Liver (tissue), 9 donors: ENCODE data around the gene MARCHF10. TPM values are rescaled to one million over a fixed set of nuclear protein-coding genes. Genes with fewer than 3 reads are reported as not detected.

Source experiments
- DNase-seq: peaks from one replicate; pipeline ENCODE4 v3.0.0-alpha.2; 2017; ENCODE audit warnings: low spot score
- H3K27ac ChIP-seq, 2 donors: one replicate each; pipeline ENCODE4 v1.7.0; 2013; ENCODE audit warnings: inconsistent platforms in 2 of 2, low read length in 2 of 2, control low read depth in 1 of 2, low read depth in 1 of 2, mild to moderate bottlenecking in 1 of 2
- H3K27me3 ChIP-seq, 4 donors: one replicate each; pipeline versions ENCODE4 v1.6.1 to v1.7.0; 2013; ENCODE audit warnings: low read length in 3 of 4, inconsistent platforms in 1 of 4, mild to moderate bottlenecking in 1 of 4, moderate library complexity in 1 of 4; ENCODE audit not compliant: control insufficient read depth in 4 of 4, insufficient read depth in 4 of 4
- H3K36me3 ChIP-seq, 4 donors: one replicate each; pipeline versions ENCODE4 v1.6.1 to v1.7.0; 2013; ENCODE audit warnings: low read length in 3 of 4, mild to moderate bottlenecking in 3 of 4, low read depth in 1 of 4, moderate library complexity in 1 of 4; ENCODE audit not compliant: control insufficient read depth in 4 of 4, insufficient read depth in 3 of 4
- H3K4me1 ChIP-seq, 4 donors: one replicate each; pipeline versions ENCODE4 v1.6.1 to v1.7.0; 2013; ENCODE audit warnings: low read length in 3 of 4, mild to moderate bottlenecking in 3 of 4, moderate library complexity in 1 of 4; ENCODE audit not compliant: control insufficient read depth in 4 of 4, insufficient read depth in 4 of 4
- H3K4me3 ChIP-seq, 3 donors: one replicate each; pipeline versions ENCODE4 v1.6.1 to v1.7.0; 2013; ENCODE audit warnings: low read length in 3 of 3, control low read depth in 1 of 3, low read depth in 1 of 3, mild to moderate bottlenecking in 1 of 3
- H3K9ac ChIP-seq, 2 donors: one replicate each; pipeline ENCODE4 v1.7.0; 2013; ENCODE audit warnings: low read length in 2 of 2, mild to moderate bottlenecking in 2 of 2, moderate library complexity in 2 of 2, control low read depth in 1 of 2, low read depth in 1 of 2
- H3K9me3 ChIP-seq, 4 donors: one replicate each; pipeline versions ENCODE4 v1.6.1 to v1.7.0; 2013; ENCODE audit warnings: low read length in 3 of 4; ENCODE audit not compliant: control insufficient read depth in 4 of 4
- ATF3 ChIP-seq: IDR thresholded peaks from 2 replicates; pipeline ENCODE4 v1.6.1; 2016; ENCODE audit warnings: antibody characterized with exemption
- EGR1 ChIP-seq, 2 donors: IDR thresholded peaks; 2 replicates each; pipeline ENCODE4 v1.6.1; 2016 to 2018; ENCODE audit warnings: antibody characterized with exemption in 2 of 2, low read depth in 2 of 2
- FOXA1 ChIP-seq: IDR thresholded peaks from 2 replicates; pipeline ENCODE4 v1.6.1; 2016; ENCODE audit warnings: antibody characterized with exemption
- GABPA ChIP-seq, 2 donors: IDR thresholded peaks in 1 of 2; conservative IDR thresholded peaks in 1 of 2; 2 replicates each; pipeline ENCODE4 v1.6.1; 2016; ENCODE audit warnings: antibody characterized with exemption in 2 of 2, mild to moderate bottlenecking in 1 of 2, moderate library complexity in 1 of 2
- HNF4A ChIP-seq, 2 donors: conservative IDR thresholded peaks; 2 replicates each; pipeline ENCODE4 v1.6.1; 2016; ENCODE audit warnings: antibody characterized with exemption in 2 of 2, mild to moderate bottlenecking in 2 of 2
- HNF4G ChIP-seq: IDR thresholded peaks from 2 replicates; pipeline ENCODE4 v1.6.1; 2016; ENCODE audit warnings: antibody characterized with exemption
- JUND ChIP-seq, 2 donors: IDR thresholded peaks; 2 replicates each; pipeline ENCODE4 v1.6.1; 2016; ENCODE audit warnings: antibody characterized with exemption in 2 of 2
- MAX ChIP-seq: IDR thresholded peaks from 2 replicates; pipeline ENCODE4 v1.6.1; 2016; ENCODE audit warnings: antibody characterized with exemption
- NR2F2 ChIP-seq: IDR thresholded peaks from 2 replicates; pipeline ENCODE4 v1.6.1; 2016; ENCODE audit warnings: antibody characterized with exemption
- RAD21 ChIP-seq, 2 donors: IDR thresholded peaks; 2 replicates each; pipeline ENCODE4 v1.6.1; 2016; ENCODE audit warnings: antibody characterized with exemption in 2 of 2, mild to moderate bottlenecking in 2 of 2
- REST ChIP-seq: IDR thresholded peaks from 2 replicates; pipeline ENCODE4 v1.6.1; 2016; ENCODE audit warnings: antibody characterized with exemption, mild to moderate bottlenecking
- SP1 ChIP-seq: IDR thresholded peaks from 2 replicates; pipeline ENCODE4 v1.6.1; 2018; ENCODE audit warnings: antibody characterized with exemption, mild to moderate bottlenecking
- TAF1 ChIP-seq: conservative IDR thresholded peaks from 2 replicates; pipeline ENCODE4 v1.6.1; 2016; ENCODE audit warnings: antibody characterized with exemption, mild to moderate bottlenecking
- YY1 ChIP-seq: IDR thresholded peaks from 2 replicates; pipeline ENCODE4 v1.6.1; 2016; ENCODE audit warnings: antibody characterized with exemption, mild to moderate bottlenecking
- ZBTB33 ChIP-seq: IDR thresholded peaks from 2 replicates; pipeline ENCODE4 v1.6.1; 2016; ENCODE audit warnings: antibody characterized with exemption
- WGBS: extraction: QIAGEN DNeasy Blood & Tissue Kit; methylation state at CpG from one replicate; pipeline ENCODE4 v1.1.7; 2013; 5-methylcytosine and 5-hydroxymethylcytosine counted together
- polyA plus RNA-seq, 2 donors: library from polyadenylated mRNA; stranded (reverse) in 1 of 2; unstranded in 1 of 2; fragments of 200-250 nt in 1 of 2; fragments of >200 nt in 1 of 2; fragmentation: Nextera tagmentation in 1 of 2; extraction: Ambion mirVana in 1 of 2; gene quantifications; one replicate each; pipeline versions ENCODE4 v1.2.1 to v1.2.3, GENCODE V29; 2013 to 2015
- total RNA-seq, 2 donors: library from RNA; depleted of rRNA; stranded (reverse); fragments of >200 nt; gene quantifications; one replicate each; pipeline ENCODE4 v1.2.3, GENCODE V29; 2014
- donor health status: healthy.
- donor health status: healthy.
- donor health status: healthy.
- donor health status: healthy.
- donor health status: healthy.

MARCHF10 gene
- total and polyA plus RNA-seq, 4 donors: not detected

- TF ChIP-seq JUND (IDR thresholded peaks at IDR 0.05) (no peak), RAD21 (IDR thresholded peaks at IDR 0.05) (no peak), YY1 (no peak), SP1 (no peak), HNF4G (no peak), GABPA (IDR thresholded peaks at IDR 0.05 in 1 of 2, conservative IDR thresholded peaks at IDR 0.05 in 1 of 2) (no peak), FOXA1 (no peak), HNF4A (conservative IDR thresholded peaks at IDR 0.05) (no peak), MAX (no peak)
- Histone ChIP-seq H3K36me3 (no peaks in the 10 kb centered on the region), H3K4me1 (no peaks in the 10 kb centered on the region), H3K9me3 (peaks cover 0 to under 1% (median 0%) of the 10 kb centered on the region in 4 donors), H3K4me3 (no peak overlapping the region), H3K27ac (no peak overlapping the region), H3K27me3 (no peaks in the 10 kb centered on the region), H3K9ac (no peak overlapping the region)
- WGBS: 88% methylated on average over 30 of the region's 30 CpGs
- DNase-seq: no peak
These were observed 141.9 kb downstream of the MARCHF10 start for GRCh38 chr17:62666061-62666800.

GRCh38 chr17:62665599-62665998 is 142.5 kb downstream of the MARCHF10 start:
- no peaks in the 10 kb centered on the region for H3K36me3 ChIP-seq
- 90% methylated on average over 3 of the region's 3 CpGs for WGBS
- TF ChIP-seq FOXA1 (no peak), SP1 (no peak), JUND (IDR thresholded peaks at IDR 0.05) (no peak), ATF3 (no peak)
- H3K27ac ChIP-seq: no peak overlapping the region
- H3K9ac ChIP-seq: no peak overlapping the region
- H3K27me3 ChIP-seq: no peaks in the 10 kb centered on the region
- peaks cover 0 to 6% (median 2%) of the 10 kb centered on the region in 4 donors for H3K9me3 ChIP-seq
- no peaks in the 10 kb centered on the region for H3K4me1 ChIP-seq
- H3K4me3 ChIP-seq: no peak overlapping the region
- no peak for DNase-seq

- H3K27me3 ChIP-seq: no peaks in the 10 kb centered on the region
- TF ChIP-seq HNF4A (conservative IDR thresholded peaks at IDR 0.05) (no peak), YY1 (no peak), TAF1 (no peak), EGR1 (IDR thresholded peaks at IDR 0.05; ENCODE audit: low read depth in 2 of 2) (no peak), REST (no peak), ZBTB33 (no peak), NR2F2 (no peak), RAD21 (IDR thresholded peaks at IDR 0.05) (no peak), MAX (no peak), GABPA (IDR thresholded peaks at IDR 0.05 in 1 of 2, conservative IDR thresholded peaks at IDR 0.05 in 1 of 2) (no peak), HNF4G (no peak)
- H3K4me3 ChIP-seq: no peak overlapping the region
- no peak overlapping the region for H3K9ac ChIP-seq
- peaks cover 0 to 6% (median 2%) of the 10 kb centered on the region in 4 donors for H3K9me3 ChIP-seq
- no peak for DNase-seq
- H3K27ac ChIP-seq: no peak overlapping the region
- H3K36me3 ChIP-seq: no peaks in the 10 kb centered on the region
- WGBS: 94% methylated on average over 25 of the region's 25 CpGs
- no peaks in the 10 kb centered on the region for H3K4me1 ChIP-seq
These were observed 143.6 kb downstream of the MARCHF10 start for GRCh38 chr17:62664336-62665120.
